ENCODE results near the gene CENPB. TPM values are rescaled to one million over a fixed set of nuclear protein-coding genes. Genes with fewer than 3 reads are reported as not detected.

The CENPB gene
- total RNA-seq, 2 experiments from 2014 or later = 67.0 to 68.0 TPM

DNA sequence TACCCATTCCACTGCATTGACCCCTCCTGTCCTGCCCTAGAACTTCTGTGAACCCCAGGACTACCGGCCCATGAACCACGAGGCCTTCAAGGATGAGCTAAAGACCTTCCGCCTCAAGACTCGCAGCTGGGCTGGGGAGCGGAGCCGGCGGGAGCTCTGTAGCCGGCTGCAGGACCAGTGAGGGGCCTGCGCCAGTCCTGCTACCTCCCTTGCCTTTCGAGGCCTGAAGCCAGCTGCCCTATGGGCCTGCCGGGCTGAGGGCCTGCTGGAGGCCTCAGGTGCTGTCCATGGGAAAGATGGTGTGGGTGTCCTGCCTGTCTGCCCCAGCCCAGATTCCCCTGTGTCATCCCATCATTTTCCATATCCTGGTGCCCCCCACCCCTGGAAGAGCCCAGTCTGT is 18.2 kb upstream of the CENPB start:
- ChIA-PET CTCF (interaction anchor here (0.8 kb wide), 1 partner anchor 16 kb away, joined by 5 read pairs; the partner anchor contains the start of gene AP5S1), POLR2A (interaction anchor here (0.8 to 2.1 kb wide), 5 partner anchors 9 to 19 kb away, joined by 3 to 12 read pairs (median 5); partner anchors contain the start of genes AP5S1, CDC25B and CENPB)
- Mint-ChIP-seq H3K27me3 (no peaks in the 10 kb centered on the region), H3K4me3 (no peak overlapping the region), H3K27ac (peak overlapping the region; percentile 73), H3K9me3 (no peaks in the 10 kb centered on the region), H3K4me1 (peaks cover 83% of the 10 kb centered on the region), H3K36me3 (ENCODE audit: low read depth) (peaks cover 83% of the 10 kb centered on the region)
- no peak for DNase-seq

- H3K36me3 Mint-ChIP-seq (ENCODE audit: low read depth) = peaks cover 88% of the 10 kb centered on the region
- no peaks in the 10 kb centered on the region for H3K27me3 Mint-ChIP-seq
- peak overlapping the region; percentile 72 for H3K27ac Mint-ChIP-seq
- no peaks in the 10 kb centered on the region for H3K9me3 Mint-ChIP-seq
- CTCF ChIA-PET = interaction anchor here (0.8 kb wide), 1 partner anchor 16 kb away, joined by 5 read pairs; the partner anchor contains the start of gene AP5S1
- no peak for DNase-seq
- H3K4me3 Mint-ChIP-seq = no peak overlapping the region
- POLR2A ChIA-PET = interaction anchor here (0.8 to 2.1 kb wide), 4 partner anchors 8 to 18 kb away, joined by 3 to 12 read pairs (median 6); partner anchors contain the start of genes AP5S1, CDC25B and CENPB
- H3K4me1 Mint-ChIP-seq = peaks cover 85% of the 10 kb centered on the region
Measured at GRCh38 chr20:3804254-3804751, 17.8 kb upstream of the CENPB start.

DNA sequence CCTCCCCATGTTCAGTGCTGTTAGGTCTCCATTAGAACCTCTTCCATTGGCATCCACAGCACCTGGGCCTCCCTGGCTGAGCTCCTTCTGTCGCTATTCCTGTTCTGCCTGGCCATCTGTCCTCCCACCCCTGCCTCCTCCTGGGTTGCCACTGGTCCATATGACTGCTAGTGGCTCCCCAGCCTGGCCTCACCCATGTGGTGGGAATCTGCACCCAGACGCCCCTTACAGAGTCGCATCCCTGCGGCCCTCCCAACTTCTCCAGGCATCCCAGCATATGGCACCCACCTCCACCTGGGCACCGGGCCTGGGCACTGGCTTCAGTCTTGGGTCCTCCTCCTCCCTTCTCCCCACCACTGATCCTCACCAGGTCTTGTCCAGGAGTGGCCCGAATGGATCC is 17.3 kb upstream of the CENPB start:
- Mint-ChIP-seq H3K27ac (peak overlapping the region; percentile 72), H3K9me3 (no peaks in the 10 kb centered on the region), H3K36me3 (ENCODE audit: low read depth) (peaks cover 92% of the 10 kb centered on the region), H3K4me1 (peaks cover 90% of the 10 kb centered on the region), H3K4me3 (no peak overlapping the region), H3K27me3 (no peaks in the 10 kb centered on the region)
- POLR2A ChIA-PET = interaction anchor here (2.1 kb wide), 1 partner anchor 12 kb away, joined by 9 read pairs; no protein-coding TSS in a partner anchor
- CTCF ChIA-PET = no interaction called here
- DNase-seq = no peak

DNA sequence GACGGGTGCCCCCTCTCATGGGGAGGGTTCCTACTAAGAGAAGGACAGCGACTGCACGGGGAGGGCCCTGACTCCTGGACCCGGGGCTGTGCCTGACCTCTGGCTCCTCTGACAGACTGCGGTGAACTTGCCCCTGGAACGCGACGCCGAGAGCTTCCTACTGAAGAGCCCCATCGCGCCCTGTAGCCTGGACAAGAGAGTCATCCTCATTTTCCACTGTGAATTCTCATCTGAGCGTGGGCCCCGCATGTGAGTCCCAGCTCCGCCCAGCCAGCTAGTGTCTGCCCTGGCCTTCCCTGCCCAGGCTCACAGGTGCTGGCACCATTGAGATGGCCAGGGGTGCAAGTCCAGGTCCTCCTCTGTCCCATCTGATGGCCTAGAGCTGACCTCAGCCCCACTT is 16.7 kb upstream of the CENPB start:
- H3K36me3 Mint-ChIP-seq (ENCODE audit: low read depth) = peaks cover 97% of the 10 kb centered on the region
- ChIA-PET CTCF (no interaction called here), POLR2A (interaction anchor here (2.1 kb wide), 1 partner anchor 12 kb away, joined by 9 read pairs; no protein-coding TSS in a partner anchor)
- H3K4me3 Mint-ChIP-seq = no peak overlapping the region
- no peaks in the 10 kb centered on the region for H3K27me3 Mint-ChIP-seq
- H3K27ac Mint-ChIP-seq = peak overlapping the region; percentile 72
- no peak for DNase-seq
- H3K4me1 Mint-ChIP-seq = peaks cover 93% of the 10 kb centered on the region
- no peaks in the 10 kb centered on the region for H3K9me3 Mint-ChIP-seq

DNA sequence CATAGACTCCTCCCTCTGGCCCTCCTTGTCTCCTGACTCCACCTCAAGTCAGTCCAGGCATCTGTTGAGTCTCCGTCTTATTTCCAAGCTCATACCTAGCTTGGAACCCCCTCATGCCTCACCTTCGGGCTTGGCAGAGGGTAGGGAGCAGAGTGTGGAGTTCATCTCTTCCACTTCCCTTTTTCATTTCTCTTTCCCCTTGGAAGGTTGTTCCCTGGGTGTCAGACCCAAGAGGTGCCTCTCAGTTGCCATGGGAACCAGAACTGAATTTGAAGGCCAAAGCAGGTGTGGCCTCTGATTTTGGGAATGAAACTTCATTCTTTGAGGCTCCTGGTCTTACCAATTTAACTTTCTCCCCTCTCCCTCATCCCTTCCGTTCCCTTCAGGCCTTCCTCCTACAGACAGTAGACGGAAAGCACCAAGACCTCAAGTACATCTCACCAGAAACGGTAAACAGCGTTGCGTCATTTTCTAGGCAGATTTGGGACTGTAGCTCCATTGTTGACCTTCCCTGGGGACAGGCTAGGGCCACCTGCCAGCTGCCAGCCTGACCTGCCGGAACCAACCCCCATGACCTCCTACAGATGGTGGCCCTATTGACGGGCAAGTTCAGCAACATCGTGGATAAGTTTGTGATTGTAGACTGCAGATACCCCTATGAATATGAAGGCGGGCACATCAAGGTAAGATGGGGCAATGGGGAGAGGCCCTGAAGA is 16.1 kb upstream of the CENPB start:
- Mint-ChIP-seq H3K27me3 (no peaks in the 10 kb centered on the region), H3K4me3 (peak overlapping the region; percentile 15)

GRCh38 chr20:3801846-3802245 is 15.3 kb upstream of the CENPB start:
- H3K27me3 Mint-ChIP-seq = no peaks in the 10 kb centered on the region
- no peak for DNase-seq
- peaks cover 81% of the 10 kb centered on the region for H3K4me1 Mint-ChIP-seq
- peaks cover 98% of the 10 kb centered on the region for H3K36me3 Mint-ChIP-seq (ENCODE audit: low read depth)
- no peak overlapping the region for H3K4me3 Mint-ChIP-seq
- CTCF ChIA-PET = interaction anchor here (5.1 kb wide), 1 partner anchor 18 kb away, joined by 30 read pairs; the partner anchor contains the start of gene AP5S1
- POLR2A ChIA-PET = interaction anchor here (1.8 kb wide), 1 partner anchor 15 kb away, joined by 6 read pairs; the partner anchor contains the start of gene CENPB
- H3K9me3 Mint-ChIP-seq = no peaks in the 10 kb centered on the region
- H3K27ac Mint-ChIP-seq = peak overlapping the region; percentile 70

More for the DNA sequence above, 16.1 kb upstream of the CENPB start:
- H3K27ac Mint-ChIP-seq = peak overlapping the region; percentile 72
- H3K36me3 Mint-ChIP-seq (ENCODE audit: low read depth) = peaks cover 98% of the 10 kb centered on the region
- H3K4me1 Mint-ChIP-seq = peaks cover 89% of the 10 kb centered on the region
- DNase-seq = no peak
- CTCF ChIA-PET = interaction anchor here (5.1 kb wide), 1 partner anchor 17 kb away, joined by 30 read pairs; the partner anchor contains the start of gene AP5S1
- POLR2A ChIA-PET = no interaction called here
- no peaks in the 10 kb centered on the region for H3K9me3 Mint-ChIP-seq

- DNase-seq = no peak
- Mint-ChIP-seq H3K9me3 (no peaks in the 10 kb centered on the region), H3K36me3 (ENCODE audit: low read depth) (peaks cover 97% of the 10 kb centered on the region), H3K27me3 (no peaks in the 10 kb centered on the region), H3K27ac (peak overlapping the region; percentile 70), H3K4me1 (peaks cover 77% of the 10 kb centered on the region), H3K4me3 (no peak overlapping the region)
- ChIA-PET CTCF (interaction anchor here (5.1 kb wide), 1 partner anchor 19 kb away, joined by 30 read pairs; the partner anchor contains the start of gene AP5S1), POLR2A (interaction anchor here (1.8 kb wide), 1 partner anchor 14 kb away, joined by 6 read pairs; the partner anchor contains the start of gene CENPB)
Measured at GRCh38 chr20:3801299-3801698, 14.8 kb upstream of the CENPB start.

GRCh38 chr20:3800878-3801260 is 14.3 kb upstream of the CENPB start:
- ChIA-PET POLR2A (interaction anchor here (1.8 kb wide), 1 partner anchor 14 kb away, joined by 6 read pairs; the partner anchor contains the start of gene CENPB), CTCF (interaction anchor here (1.5 to 5.1 kb wide), 2 partner anchors 10 to 19 kb away, joined by 8 to 30 read pairs; partner anchors contain the start of gene AP5S1)
- H3K36me3 Mint-ChIP-seq (ENCODE audit: low read depth) = peaks cover 92% of the 10 kb centered on the region
- no peaks in the 10 kb centered on the region for H3K27me3 Mint-ChIP-seq
- peaks cover 74% of the 10 kb centered on the region for H3K4me1 Mint-ChIP-seq
- no peaks in the 10 kb centered on the region for H3K9me3 Mint-ChIP-seq
- H3K27ac Mint-ChIP-seq = peak overlapping the region; percentile 70
- no peak overlapping the region for H3K4me3 Mint-ChIP-seq
- no peak for DNase-seq

- Mint-ChIP-seq H3K27ac (peak overlapping the region; percentile 91), H3K9me3 (no peaks in the 10 kb centered on the region), H3K36me3 (ENCODE audit: low read depth) (peaks cover 91% of the 10 kb centered on the region), H3K4me3 (peak overlapping the region; percentile 91), H3K27me3 (no peaks in the 10 kb centered on the region), H3K4me1 (peaks cover 72% of the 10 kb centered on the region)
- POLR2A ChIA-PET = interaction anchor here (1.8 to 2.4 kb wide), 2 partner anchors 13 to 14 kb away, joined by 6 to 9 read pairs; partner anchors contain the start of gene CENPB
- CTCF ChIA-PET = interaction anchor here (0.6 to 5.1 kb wide), 4 partner anchors 11 to 32 kb away, joined by 3 to 30 read pairs (median 6); partner anchors contain the start of gene AP5S1
- DNase-seq = no peak
Measured at GRCh38 chr20:3800256-3800877, 13.8 kb upstream of the CENPB start.

GRCh38 chr20:3798908-3799248 is 12.3 kb upstream of the CENPB start:
- no peaks in the 10 kb centered on the region for H3K27me3 Mint-ChIP-seq
- DNase-seq = no peak
- H3K9me3 Mint-ChIP-seq = no peaks in the 10 kb centered on the region
- H3K36me3 Mint-ChIP-seq (ENCODE audit: low read depth) = peaks cover 86% of the 10 kb centered on the region
- ChIA-PET POLR2A (interaction anchor here (2.4 kb wide), 1 partner anchor 12 kb away, joined by 9 read pairs; the partner anchor contains the start of gene CENPB), CTCF (interaction anchor here (0.6 to 5.1 kb wide), 3 partner anchors 10 to 49 kb away, joined by 3 to 30 read pairs (median 6); partner anchors contain the start of gene AP5S1)
- H3K27ac Mint-ChIP-seq = peak overlapping the region; percentile 91
- peak overlapping the region; percentile 91 for H3K4me3 Mint-ChIP-seq
- peaks cover 71% of the 10 kb centered on the region for H3K4me1 Mint-ChIP-seq

DNA sequence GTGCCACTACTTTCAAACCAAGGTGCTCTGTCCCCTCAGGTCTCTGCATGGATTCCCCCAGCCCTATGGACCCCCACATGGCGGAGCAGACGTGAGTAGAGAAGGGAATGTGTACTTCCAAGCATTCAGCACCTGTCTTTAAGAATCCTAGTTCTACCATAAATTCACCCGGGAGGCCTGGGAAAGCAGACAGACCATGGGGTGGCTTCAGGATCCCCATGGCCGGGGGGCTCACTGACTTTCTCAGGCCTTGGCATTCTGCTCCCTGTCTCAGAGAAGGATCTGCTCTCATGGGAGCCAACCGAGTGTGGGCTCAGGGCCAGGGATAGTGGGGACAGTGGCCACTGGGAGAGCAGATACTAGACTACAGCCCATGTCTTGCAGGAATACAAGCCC is 11.8 kb upstream of the CENPB start:
- H3K4me3 Mint-ChIP-seq = peak overlapping the region; percentile 91

GRCh38 chr20:3797592-3798372 is 11.2 kb upstream of the CENPB start:
- peaks cover 75% of the 10 kb centered on the region for H3K36me3 Mint-ChIP-seq (ENCODE audit: low read depth)

More for the DNA sequence above, 11.8 kb upstream of the CENPB start:
- H3K9me3 Mint-ChIP-seq = no peaks in the 10 kb centered on the region
- DNase-seq = no peak
- H3K27me3 Mint-ChIP-seq = no peaks in the 10 kb centered on the region
- CTCF ChIA-PET = interaction anchor here (5.1 kb wide), 1 partner anchor 22 kb away, joined by 30 read pairs; the partner anchor contains the start of gene AP5S1
- POLR2A ChIA-PET = interaction anchor here (2.4 kb wide), 1 partner anchor 12 kb away, joined by 9 read pairs; the partner anchor contains the start of gene CENPB
- peaks cover 80% of the 10 kb centered on the region for H3K36me3 Mint-ChIP-seq (ENCODE audit: low read depth)
- peaks cover 66% of the 10 kb centered on the region for H3K4me1 Mint-ChIP-seq
- H3K27ac Mint-ChIP-seq = peak overlapping the region; percentile 91

More at GRCh38 chr20:3797592-3798372, 11.2 kb upstream of the CENPB start:
- H3K4me1 Mint-ChIP-seq = peaks cover 60% of the 10 kb centered on the region
- H3K27ac Mint-ChIP-seq = peak overlapping the region; percentile 91
- H3K9me3 Mint-ChIP-seq = no peaks in the 10 kb centered on the region
- ChIA-PET POLR2A (interaction anchor here (2.4 kb wide), 1 partner anchor 11 kb away, joined by 9 read pairs; the partner anchor contains the start of gene CENPB), CTCF (interaction anchor here (3.0 to 5.1 kb wide), 2 partner anchors 22 kb away, joined by 30 to 33 read pairs; partner anchors contain the start of gene AP5S1)
- peak overlapping the region; percentile 91 for H3K4me3 Mint-ChIP-seq
- no peaks in the 10 kb centered on the region for H3K27me3 Mint-ChIP-seq
- DNase-seq = peak; percentile 80

Measured in activated CD4-positive, alpha-beta memory T cell treated with anti-CD3 and anti-CD28 coated beads, Interleukin-2, amount 10 ng/mL, durations not matched to agents 7 days and 5 days (primary cell).